Esophagus squamous epithelium (tissue), 4 donors: ENCODE measurements around the gene CD47.

ENCODE experiments used
- POLR2A ChIP-seq, 4 donors: fragments of 450-650 bp; IDR thresholded peaks; one replicate each; pipeline ENCODE4 v1.6.1; 2017; ENCODE audit warnings: antibody characterized with exemption in 4 of 4, mild to moderate bottlenecking in 4 of 4, moderate library complexity in 3 of 4
- TF ChIP-seq, protein P1 (sequence below), 6 experiments: fragments of 450-650 bp in 4 of 6; fragments of 200-600 bp in 2 of 6; sonication (generic) in 2 of 6; IDR thresholded peaks; one replicate each; pipeline ENCODE4 v1.5.1; 2016 to 2019; ENCODE audit warnings: antibody characterized with exemption in 6 of 6, mild to moderate bottlenecking in 4 of 6, moderate library complexity in 4 of 6

DNA sequence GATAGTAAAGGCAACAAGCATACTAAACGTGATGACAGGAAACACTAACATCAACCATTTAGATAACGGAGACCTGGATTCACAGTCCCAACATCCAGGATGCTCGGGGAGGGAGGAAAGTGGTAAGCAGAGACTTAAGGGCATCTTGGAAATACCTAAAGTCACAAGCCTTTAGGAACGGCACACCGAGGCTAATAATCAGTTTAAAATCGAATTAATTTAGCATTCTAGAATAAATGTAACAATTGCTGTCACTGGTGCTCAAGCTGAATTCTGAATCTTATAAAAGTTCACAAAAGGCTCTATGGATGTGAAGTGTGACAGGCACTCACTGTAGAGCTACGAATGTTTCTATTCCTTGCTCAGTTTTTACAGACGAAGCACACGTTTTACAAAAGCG, 1.3 kb downstream of the CD47 start:
- TF ChIP-seq, protein P1, sequence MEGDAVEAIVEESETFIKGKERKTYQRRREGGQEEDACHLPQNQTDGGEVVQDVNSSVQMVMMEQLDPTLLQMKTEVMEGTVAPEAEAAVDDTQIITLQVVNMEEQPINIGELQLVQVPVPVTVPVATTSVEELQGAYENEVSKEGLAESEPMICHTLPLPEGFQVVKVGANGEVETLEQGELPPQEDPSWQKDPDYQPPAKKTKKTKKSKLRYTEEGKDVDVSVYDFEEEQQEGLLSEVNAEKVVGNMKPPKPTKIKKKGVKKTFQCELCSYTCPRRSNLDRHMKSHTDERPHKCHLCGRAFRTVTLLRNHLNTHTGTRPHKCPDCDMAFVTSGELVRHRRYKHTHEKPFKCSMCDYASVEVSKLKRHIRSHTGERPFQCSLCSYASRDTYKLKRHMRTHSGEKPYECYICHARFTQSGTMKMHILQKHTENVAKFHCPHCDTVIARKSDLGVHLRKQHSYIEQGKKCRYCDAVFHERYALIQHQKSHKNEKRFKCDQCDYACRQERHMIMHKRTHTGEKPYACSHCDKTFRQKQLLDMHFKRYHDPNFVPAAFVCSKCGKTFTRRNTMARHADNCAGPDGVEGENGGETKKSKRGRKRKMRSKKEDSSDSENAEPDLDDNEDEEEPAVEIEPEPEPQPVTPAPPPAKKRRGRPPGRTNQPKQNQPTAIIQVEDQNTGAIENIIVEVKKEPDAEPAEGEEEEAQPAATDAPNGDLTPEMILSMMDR (IDR thresholded peaks at IDR 0.05), result no peak
- no peak for TF ChIP-seq POLR2A (IDR thresholded peaks at IDR 0.05)
